ENCODE data around the gene DCST1. TPM values are rescaled to one million over a fixed set of nuclear protein-coding genes. Genes with fewer than 3 reads are reported as not detected.
A peak's percentile ranks its signal among the peaks of the same experiment; 100 is the strongest.

Gene DCST1
- polyA plus RNA-seq, 2 of the 4 experiments (the other 2 are of a cell fraction), result 0.06 TPM; not detected in 1

DNA sequence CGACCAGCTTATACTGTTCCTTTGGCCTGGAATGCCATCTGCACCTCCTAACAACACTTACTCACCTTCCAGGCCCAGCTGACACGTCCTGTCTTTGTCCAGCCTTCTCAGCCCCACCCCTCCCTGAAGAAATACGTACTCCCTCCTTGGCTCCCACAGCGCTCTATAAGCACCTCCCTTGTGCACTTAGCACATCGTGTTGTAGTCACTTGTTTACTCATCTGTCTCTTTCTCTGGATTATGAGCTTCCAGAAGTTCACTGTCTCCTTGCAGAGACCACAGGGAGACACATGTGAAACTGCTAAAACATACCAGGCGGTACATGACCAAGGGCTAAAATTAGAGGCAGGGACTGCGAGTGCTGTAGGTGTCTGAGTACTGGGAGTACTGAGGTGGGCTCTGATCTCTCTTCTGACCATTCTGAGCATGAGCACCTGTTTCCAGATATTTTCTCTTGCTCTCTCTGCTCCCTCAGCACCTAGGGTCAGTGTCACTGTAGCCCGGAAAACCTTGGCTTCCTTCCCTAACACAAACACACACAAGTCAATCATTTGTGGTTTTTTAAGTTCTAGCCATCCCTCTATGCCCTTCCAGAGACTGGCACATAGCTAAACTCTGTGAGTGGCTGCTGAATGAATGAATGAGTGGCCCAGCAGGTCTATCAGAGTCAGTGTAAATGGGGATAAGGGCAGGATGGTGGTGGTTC is 5.1 kb downstream of the DCST1 start:
- ChIA-PET POLR2A (interaction anchor here (0.9 kb wide), 1 partner anchor 12 kb away, joined by 3 read pairs; the partner anchor contains the start of gene ADAM15), CTCF (interaction anchor here (1.4 to 1.8 kb wide), 2 partner anchors 46 to 134 kb away, joined by 3 to 4 read pairs; partner anchors contain the start of gene KRTCAP2)
- 22% methylated on average over 8 of the region's 8 CpGs for WGBS (ENCODE audit: missing lambda C conversion rate)

DNA sequence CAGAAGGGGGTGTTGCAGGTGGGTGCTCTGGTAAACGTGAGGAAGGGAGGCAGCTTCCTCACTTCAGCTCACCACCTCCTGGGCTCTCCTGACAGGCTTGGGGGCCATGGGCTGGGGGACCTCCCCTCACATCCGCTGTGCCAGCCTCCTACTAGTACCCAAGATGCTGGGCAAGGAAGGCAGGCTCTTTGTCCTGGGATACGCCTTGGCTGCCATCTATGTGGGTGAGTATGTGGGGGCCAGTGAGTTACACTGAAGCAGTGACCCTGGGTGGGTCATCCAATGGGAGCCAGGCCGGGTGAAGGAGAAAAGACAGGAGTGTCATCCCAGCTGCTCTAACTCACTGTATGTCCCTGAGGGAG is 5.7 kb downstream of the DCST1 start:
- ChIA-PET POLR2A (no interaction called here), CTCF (interaction anchor here (1.4 to 1.8 kb wide), 3 partner anchors 46 to 369 kb away, joined by 3 to 4 read pairs (median 4); partner anchors contain the start of gene KRTCAP2)
- Histone ChIP-seq H3K4me1 (peaks cover 34% of the 10 kb centered on the region), H3K4me2 (peak overlapping the region; percentile 45), H3K9me3 (no peaks in the 10 kb centered on the region), H3K27ac (peak overlapping the region; percentile 19 to 66; a peak in 4 of 6 replicates), H3K4me3 (no peak overlapping the region)
- 86% methylated on average over 4 of the region's 4 CpGs for WGBS (ENCODE audit: missing lambda C conversion rate)
- DNase-seq (ENCODE audit: low read depth in 1 of 2, low spot score in 1 of 2), result no peak
- FAIRE-seq, result no peak
- no peak for TF ChIP-seq HOXB5 (CRISPR knock-in tag; IDR thresholded peaks at IDR 0.05)
- TF ChIP-seq HEYL (CRISPR knock-in tag; IDR thresholded peaks at IDR 0.05), result no peak
- TF ChIP-seq HDAC2 (IDR thresholded peaks at IDR 0.05), result no peak
- TF ChIP-seq ZC3H11A (IDR thresholded peaks at IDR 0.05), result no peak
- no peak for TF ChIP-seq CHD4 (IDR thresholded peaks at IDR 0.05; ENCODE audit: borderline replicate concordance)
- no peak for TF ChIP-seq CBX8 (IDR thresholded peaks at IDR 0.05)
- TF ChIP-seq, protein P1, sequence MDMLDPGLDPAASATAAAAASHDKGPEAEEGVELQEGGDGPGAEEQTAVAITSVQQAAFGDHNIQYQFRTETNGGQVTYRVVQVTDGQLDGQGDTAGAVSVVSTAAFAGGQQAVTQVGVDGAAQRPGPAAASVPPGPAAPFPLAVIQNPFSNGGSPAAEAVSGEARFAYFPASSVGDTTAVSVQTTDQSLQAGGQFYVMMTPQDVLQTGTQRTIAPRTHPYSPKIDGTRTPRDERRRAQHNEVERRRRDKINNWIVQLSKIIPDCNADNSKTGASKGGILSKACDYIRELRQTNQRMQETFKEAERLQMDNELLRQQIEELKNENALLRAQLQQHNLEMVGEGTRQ (IDR thresholded peaks at IDR 0.05), result no peak
- TF ChIP-seq MAFK (IDR thresholded peaks at IDR 0.05; ENCODE audit: partially characterized antibody), result no peak
- TF ChIP-seq, protein P2, sequence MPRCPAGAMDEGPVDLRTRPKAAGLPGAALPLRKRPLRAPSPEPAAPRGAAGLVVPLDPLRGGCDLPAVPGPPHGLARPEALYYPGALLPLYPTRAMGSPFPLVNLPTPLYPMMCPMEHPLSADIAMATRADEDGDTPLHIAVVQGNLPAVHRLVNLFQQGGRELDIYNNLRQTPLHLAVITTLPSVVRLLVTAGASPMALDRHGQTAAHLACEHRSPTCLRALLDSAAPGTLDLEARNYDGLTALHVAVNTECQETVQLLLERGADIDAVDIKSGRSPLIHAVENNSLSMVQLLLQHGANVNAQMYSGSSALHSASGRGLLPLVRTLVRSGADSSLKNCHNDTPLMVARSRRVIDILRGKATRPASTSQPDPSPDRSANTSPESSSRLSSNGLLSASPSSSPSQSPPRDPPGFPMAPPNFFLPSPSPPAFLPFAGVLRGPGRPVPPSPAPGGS (IDR thresholded peaks at IDR 0.05), result no peak
- no peak for TF ChIP-seq SREBF2 (IDR thresholded peaks at IDR 0.05)
- TF ChIP-seq ZNF302 (CRISPR knock-in tag; IDR thresholded peaks at IDR 0.05), result no peak
- TF ChIP-seq FOXS1 (CRISPR knock-in tag; IDR thresholded peaks at IDR 0.05), result no peak
- no peak for TF ChIP-seq SMC3 (IDR thresholded peaks at IDR 0.05)
- no peak for TF ChIP-seq CBX2 (IDR thresholded peaks at IDR 0.05; ENCODE audit: borderline replicate concordance, low read depth)
- TF ChIP-seq ESRRA (IDR thresholded peaks at IDR 0.05; ENCODE audit: borderline replicate concordance, low read length), result no peak
- TF ChIP-seq KDM5A (IDR thresholded peaks at IDR 0.05), result no peak
- TF ChIP-seq FOSL2 (IDR thresholded peaks at IDR 0.05), result no peak
- TF ChIP-seq FOSL2 (CRISPR knock-in tag; IDR thresholded peaks at IDR 0.05), result no peak
- TF ChIP-seq, protein P3, sequence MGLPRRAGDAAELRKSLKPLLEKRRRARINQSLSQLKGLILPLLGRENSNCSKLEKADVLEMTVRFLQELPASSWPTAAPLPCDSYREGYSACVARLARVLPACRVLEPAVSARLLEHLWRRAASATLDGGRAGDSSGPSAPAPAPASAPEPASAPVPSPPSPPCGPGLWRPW (IDR thresholded peaks at IDR 0.05), result no peak
- ATAC-seq, result no peak

More for the DNA sequence above, 5.1 kb downstream of the DCST1 start:
- FAIRE-seq (no peak), ATAC-seq (peak; percentile 60 to 78), DNase-seq (ENCODE audit: low read depth in 1 of 2, low spot score in 1 of 2) (peak in 1 of 2 experiments; percentile 77)
- TF ChIP-seq KDM1A (IDR thresholded peaks at IDR 0.05; ENCODE audit: low read depth) (no peak), RAD21 (conservative IDR thresholded peaks at IDR 0.05 in 1 of 2, IDR thresholded peaks at IDR 0.05 in 1 of 2) (no peak), TP53 (CRISPR knock-in tag; IDR thresholded peaks at IDR 0.05) (no peak)
- Histone ChIP-seq H3K27ac (peak overlapping the region; percentile 26 to 66; a peak in 5 of 6 replicates), H3K4me1 (peaks cover 28% of the 10 kb centered on the region), H3K9me3 (no peaks in the 10 kb centered on the region), H3K4me2 (peak overlapping the region; percentile 45), H3K4me3 (no peak overlapping the region)

Measured in A549 (cell line).